HCT116 (cell line): Measurements from ENCODE around the gene OR5AP2. TPM values are rescaled to one million over a fixed set of nuclear protein-coding genes. Genes with fewer than 3 reads are reported as not detected.
"Not testable (repeated sequence)": the region's sequence is repeated elsewhere in the genome, so short reads cannot be mapped to it uniquely, and the experiment has no call there.

ENCODE experiments used
- ATAC-seq: fragments of 200-7000 bp; cut with Tn5 transposase; 2 replicates; pipeline ENCODE4 v1.9.1; 2020; ENCODE audit warnings: mild to moderate bottlenecking, moderate library complexity
- Bru-seq: library from RNA; stranded (reverse); fragments of 400-500 nt; gene quantifications from one replicate; lab custom pipeline; 2021; lab: Mats Ljungman, UMichigan
- BruChase-seq, 2 experiments: library from RNA; stranded (reverse); fragments of 400-500 nt; gene quantifications; one replicate each; lab custom pipeline; 2021; lab: Mats Ljungman, UMichigan
- BruUV-seq: library from RNA; stranded (reverse); fragments of 400-500 nt; replicated peaks from 2 replicates; lab custom pipeline; 2021; lab: Mats Ljungman, UMichigan
- CTCF ChIA-PET: fragments of 300-600 bp; sonication (Branson Sonifier 250); formaldehyde crosslinking; loops from one replicate; lab custom pipeline; 2021; ENCODE audit warnings: antibody characterized with exemption; lab: Charles Lee
- POLR2A ChIA-PET: fragments of 300-600, 350-600 bp; sonication (Branson Sonifier 250); formaldehyde crosslinking; loops from one replicate; lab custom pipeline; 2021; ENCODE audit warnings: antibody characterized with exemption; lab: Charles Lee
- RAD21 ChIA-PET, 2 experiments: fragments of 300-600 bp; sonication (Branson Sonifier 250); formaldehyde crosslinking; loops; one replicate each; lab custom pipeline; 2023; ENCODE audit warnings: low total read pairs in 2 of 2; ENCODE audit not compliant: uncharacterized antibody in 2 of 2, unreplicated experiment in 2 of 2, low non-redundant PET in 1 of 2; lab: Charles Lee
- DNase-seq: peaks from one replicate; pipeline ENCODE4 v3.0.0-alpha.2; 2010; ENCODE audit warnings: low read depth, low spot score
- H2AFZ ChIP-seq: fragments of 200-600 bp; shearing (Covaris generic), sonication (generic); 2 replicates; pipeline ENCODE4 v1.6.1; 2017; ENCODE audit warnings: low read depth, mixed run types, mixed read lengths, antibody characterized with exemption, low read length; ENCODE audit not compliant: poor library complexity, severe bottlenecking
- H3K27ac ChIP-seq: 2 replicates; pipeline ENCODE4 v1.5.1; 2012; ENCODE audit warnings: low read depth, low read length
- H3K27me3 ChIP-seq: fragments of 200-600 bp; sonication (generic); 2 replicates; pipeline ENCODE4 v1.6.1; 2016; ENCODE audit warnings: mixed run types, low read length, mixed read lengths; ENCODE audit not compliant: insufficient read depth
- H3K36me3 ChIP-seq, 2 experiments: fragments of 200-500 bp in 1 of 2; fragments of 200-600 bp in 1 of 2; sonication (Bioruptor generic) in 1 of 2; sonication (generic) in 1 of 2; 2 replicates each; pipeline versions ENCODE4 v1.5.1 to v1.6.1; 2014 to 2016; ENCODE audit warnings: low read length in 2 of 2, inconsistent platforms in 1 of 2, mixed read lengths in 1 of 2, mixed run types in 1 of 2; ENCODE audit not compliant: insufficient read depth in 2 of 2, control insufficient read depth in 1 of 2
- H3K4me1 ChIP-seq, 2 experiments: fragments of 200-600 bp in 1 of 2; sonication (generic) in 1 of 2; 2 replicates each; pipeline versions ENCODE4 v1.5.1 to v1.6.1; 2012 to 2017; ENCODE audit warnings: low read length in 2 of 2, inconsistent platforms in 1 of 2, mild to moderate bottlenecking in 1 of 2, mixed read lengths in 1 of 2, mixed run types in 1 of 2, moderate library complexity in 1 of 2; ENCODE audit not compliant: insufficient read depth in 2 of 2, control insufficient read depth in 1 of 2
- H3K4me2 ChIP-seq: fragments of 200-600 bp; sonication (generic); 2 replicates; pipeline ENCODE4 v1.6.1; 2017; ENCODE audit warnings: mixed run types, low read length, mixed read lengths
- H3K4me3 ChIP-seq, 2 experiments: fragments of 200-600 bp in 1 of 2; sonication (generic) in 1 of 2; replicated peaks in 1 of 2; 2 replicates each; pipeline ENCODE4 v1.5.1; 2011 to 2016; ENCODE audit warnings: low read length in 2 of 2, control low read depth in 1 of 2, low read depth in 1 of 2, mild to moderate bottlenecking in 1 of 2, mixed read lengths in 1 of 2, mixed run types in 1 of 2
- H3K79me2 ChIP-seq: fragments of 200-600 bp; sonication (generic); 2 replicates; pipeline ENCODE4 v1.6.1; 2017; ENCODE audit warnings: mild to moderate bottlenecking, mixed run types, low read length, moderate library complexity, mixed read lengths; ENCODE audit not compliant: insufficient read depth
- H3K9ac ChIP-seq: fragments of 200-600 bp; sonication (generic); 2 replicates; pipeline ENCODE4 v1.6.1; 2016; ENCODE audit warnings: low read length, mixed read lengths
- H3K9me2 ChIP-seq: fragments of 200-600 bp; sonication (generic), shearing (Covaris generic); 2 replicates; pipeline ENCODE4 v1.6.1; 2017; ENCODE audit warnings: mixed run types, mild to moderate bottlenecking, moderate library complexity; ENCODE audit not compliant: insufficient read depth
- H3K9me3 ChIP-seq, 2 experiments: fragments of 200-500 bp in 1 of 2; fragments of 200-600 bp in 1 of 2; sonication (Bioruptor generic) in 1 of 2; sonication (generic) in 1 of 2; 2 replicates each; pipeline ENCODE4 v1.6.1; 2014 to 2017; ENCODE audit warnings: low read length in 2 of 2, mixed read lengths in 2 of 2, inconsistent platforms in 1 of 2, low read depth in 1 of 2, mild to moderate bottlenecking in 1 of 2, mixed run types in 1 of 2, moderate library complexity in 1 of 2; ENCODE audit not compliant: control insufficient read depth in 1 of 2, insufficient read depth in 1 of 2
- H4K20me1 ChIP-seq: fragments of 200-600 bp; sonication (generic), shearing (Covaris generic); 2 replicates; pipeline ENCODE4 v1.6.1; 2017; ENCODE audit warnings: mixed run types, mild to moderate bottlenecking, moderate library complexity; ENCODE audit not compliant: insufficient read depth
- CBX3 ChIP-seq: IDR thresholded peaks from 2 replicates; pipeline ENCODE4 v1.6.1; 2012; ENCODE audit warnings: low read depth
- CEBPB ChIP-seq: IDR thresholded peaks from 2 replicates; pipeline ENCODE4 v1.6.1; 2012; ENCODE audit warnings: low read depth
- CTCF ChIP-seq, 3 experiments: fragments of 200-600 bp in 1 of 3; sonication (generic) in 1 of 3; IDR thresholded peaks in 2 of 3; conservative IDR thresholded peaks in 1 of 3; 2 replicates each; pipeline ENCODE4 v1.5.1; 2012 to 2017; ENCODE audit warnings: low read depth in 2 of 3, low read length in 2 of 3, antibody characterized with exemption in 1 of 3, borderline replicate concordance in 1 of 3, control low read depth in 1 of 3, mild to moderate bottlenecking in 1 of 3, mixed read lengths in 1 of 3, mixed run types in 1 of 3, moderate library complexity in 1 of 3; ENCODE audit not compliant: insufficient read depth in 1 of 3
- EGR1 ChIP-seq: IDR thresholded peaks from 2 replicates; pipeline ENCODE4 v1.6.1; 2012; ENCODE audit warnings: low read depth
- EZH2 ChIP-seq: fragments of 200-600 bp; sonication (generic); IDR thresholded peaks from 2 replicates; pipeline ENCODE4 v1.6.1; 2017; ENCODE audit warnings: antibody characterized with exemption, mixed run types
- EZH2phosphoT487 ChIP-seq: fragments of 200-600 bp; IDR thresholded peaks from 2 replicates; pipeline ENCODE4 v1.6.1; 2018; ENCODE audit warnings: antibody characterized with exemption, borderline replicate concordance
- JUND ChIP-seq: IDR thresholded peaks from 2 replicates; pipeline ENCODE4 v1.6.1; 2012
- POLR2AphosphoS5 ChIP-seq: IDR thresholded peaks from 2 replicates; pipeline ENCODE4 v1.6.1; 2011; ENCODE audit warnings: mild to moderate bottlenecking, low read depth, low read length, moderate library complexity
- RAD21 ChIP-seq: IDR thresholded peaks from 2 replicates; pipeline ENCODE4 v1.6.1; 2012; ENCODE audit warnings: low read depth, mild to moderate bottlenecking
- SIN3A ChIP-seq: IDR thresholded peaks from 2 replicates; pipeline ENCODE4 v1.6.1; 2012; ENCODE audit warnings: low read depth
- SP1 ChIP-seq: IDR thresholded peaks from 2 replicates; pipeline ENCODE4 v1.6.1; 2012; ENCODE audit warnings: low read depth
- SRF ChIP-seq: IDR thresholded peaks from 2 replicates; pipeline ENCODE4 v1.6.1; 2012; ENCODE audit warnings: low read depth
- TCF7L2 ChIP-seq: IDR thresholded peaks from 2 replicates; pipeline ENCODE4 v1.7.0; 2011; ENCODE audit warnings: borderline replicate concordance, inconsistent platforms; ENCODE audit not compliant: insufficient read depth, insufficient read length; ENCODE audit errors: extremely low read depth
- ZNF274 ChIP-seq: fragments of 200-500 bp; sonication (Bioruptor generic); IDR thresholded peaks from 2 replicates; pipeline ENCODE4 v1.6.1; 2014; ENCODE audit warnings: mild to moderate bottlenecking, low read depth, low read length, inconsistent platforms
- intact Hi-C: fragments of 100-400 bp; cut with micrococcal nuclease; formaldehyde crosslinking; loops from 2 replicates; pipeline ENCODE4 v1.10.0; 2022
- long read RNA-seq: library from polyadenylated mRNA; unstranded; transcript quantifications from one replicate; pipeline ENCODE4 v2.0.0, GENCODE V29; 2021; ENCODE audit not compliant: unreplicated experiment
- polyA plus RNA-seq: library from polyadenylated mRNA; unstranded; fragments of >200 nt; gene quantifications from 2 replicates; pipeline ENCODE4 v1.2.1, GENCODE V29; 2012; ENCODE audit warnings: missing spikeins
- total RNA-seq: library from RNA; stranded (reverse); gene quantifications from one replicate; pipeline ENCODE4 v1.2.1, GENCODE V29; 2021; ENCODE audit not compliant: unreplicated experiment
- TF ChIP-seq, protein P1 (sequence below): IDR thresholded peaks from 2 replicates; pipeline ENCODE4 v1.6.1; 2011; ENCODE audit warnings: mild to moderate bottlenecking, low read length, moderate library complexity; ENCODE audit not compliant: insufficient replicate concordance; ENCODE audit errors: extremely low read depth
- TF ChIP-seq, protein P2 (sequence below): IDR thresholded peaks from 2 replicates; pipeline ENCODE4 v1.6.1; 2012

The OR5AP2 gene
- total RNA-seq = not detected
- polyA plus RNA-seq = not detected in 2 replicates
- Bru-seq, nascent RNA = not detected
- BruChase-seq, experiment 1, labeled RNA remaining after a 6-hour chase = not detected
- BruChase-seq, experiment 2, labeled RNA remaining after a 2-hour chase = not detected
- long read RNA-seq = 0 reads

DNA sequence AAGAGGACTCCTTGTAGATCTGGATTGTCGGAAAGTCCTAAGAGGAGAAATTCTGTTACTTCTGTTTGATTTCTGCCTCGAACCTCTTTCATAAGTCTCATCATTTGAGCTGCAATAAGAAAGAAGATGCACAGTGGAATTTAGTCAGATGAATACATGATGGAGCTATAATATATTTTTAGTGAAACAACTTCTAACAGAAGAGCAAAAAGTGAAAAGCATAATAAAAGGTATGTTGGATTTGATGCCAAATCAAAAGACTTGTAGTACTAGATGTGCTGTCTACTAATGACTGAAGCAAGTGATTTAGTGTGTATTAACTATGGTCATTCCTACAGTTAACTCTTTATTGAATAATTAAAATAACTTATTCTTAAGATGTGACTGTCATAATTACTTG is at the start of gene OR5AP2:
TSS of gene OR5AP2 (minus strand) at position 101 of the 400 bp plus-strand sequence. CDS start at position 101, 0 bp downstream.
- no TSS peak for BruUV-seq

GRCh38 chr11:56691179-56691578 is 48.9 kb upstream of the OR5AP2 start:
- H2AFZ ChIP-seq, ATAC-seq, H3K9me2 ChIP-seq, POLR2A ChIA-PET, H3K27me3 ChIP-seq, H3K36me3 ChIP-seq, H3K9me3 ChIP-seq, H3K4me1 ChIP-seq, H3K27ac ChIP-seq, H3K4me3 ChIP-seq, RAD21 ChIA-PET, BruUV-seq, H4K20me1 ChIP-seq, intact Hi-C loops, CTCF ChIA-PET, H3K79me2 ChIP-seq, DNase-seq, H3K9ac ChIP-seq, H3K4me2 ChIP-seq: not testable (repeated sequence)

More for the DNA sequence above, at the start of gene OR5AP2:
- Histone ChIP-seq H3K79me2 (no peaks in the 10 kb centered on the region), H3K4me1 (no peaks in the 10 kb centered on the region), H4K20me1 (no peaks in the 10 kb centered on the region), H3K4me2 (no peak within 1 kb of the TSS), H3K9me3 (peaks cover 10 to 13% of the 10 kb centered on the region in 2 experiments; a peak in 2 of 4 replicates), H3K9ac (no peak within 1 kb of the TSS), H3K4me3 (no peak within 1 kb of the TSS), H3K9me2 (no peaks in the 10 kb centered on the region), H3K27me3 (no peaks in the 10 kb centered on the region), H3K27ac (no peak within 1 kb of the TSS), H3K36me3 (no peaks in the 10 kb centered on the region), H2AFZ (no peak within 1 kb of the TSS)
- ChIA-PET POLR2A (no interaction called here), CTCF (no interaction called here), RAD21 (no interaction called here)
- TF ChIP-seq CBX3 = no peak
- TF ChIP-seq CTCF (IDR thresholded peaks at IDR 0.05 in 2 of 3, conservative IDR thresholded peaks at IDR 0.05 in 1 of 3; ENCODE audit: borderline replicate concordance in 1 of 3, insufficient read depth in 1 of 3, low read depth in 2 of 3, low read length in 2 of 3) = no peak
- TF ChIP-seq TCF7L2 = no peak
- no peak for TF ChIP-seq SP1
- TF ChIP-seq, protein P1, sequence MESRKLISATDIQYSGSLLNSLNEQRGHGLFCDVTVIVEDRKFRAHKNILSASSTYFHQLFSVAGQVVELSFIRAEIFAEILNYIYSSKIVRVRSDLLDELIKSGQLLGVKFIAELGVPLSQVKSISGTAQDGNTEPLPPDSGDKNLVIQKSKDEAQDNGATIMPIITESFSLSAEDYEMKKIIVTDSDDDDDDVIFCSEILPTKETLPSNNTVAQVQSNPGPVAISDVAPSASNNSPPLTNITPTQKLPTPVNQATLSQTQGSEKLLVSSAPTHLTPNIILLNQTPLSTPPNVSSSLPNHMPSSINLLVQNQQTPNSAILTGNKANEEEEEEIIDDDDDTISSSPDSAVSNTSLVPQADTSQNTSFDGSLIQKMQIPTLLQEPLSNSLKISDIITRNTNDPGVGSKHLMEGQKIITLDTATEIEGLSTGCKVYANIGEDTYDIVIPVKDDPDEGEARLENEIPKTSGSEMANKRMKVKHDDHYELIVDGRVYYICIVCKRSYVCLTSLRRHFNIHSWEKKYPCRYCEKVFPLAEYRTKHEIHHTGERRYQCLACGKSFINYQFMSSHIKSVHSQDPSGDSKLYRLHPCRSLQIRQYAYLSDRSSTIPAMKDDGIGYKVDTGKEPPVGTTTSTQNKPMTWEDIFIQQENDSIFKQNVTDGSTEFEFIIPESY = no peak
- TF ChIP-seq RAD21 = no peak
- no peak for TF ChIP-seq SIN3A
- TF ChIP-seq, protein P2, sequence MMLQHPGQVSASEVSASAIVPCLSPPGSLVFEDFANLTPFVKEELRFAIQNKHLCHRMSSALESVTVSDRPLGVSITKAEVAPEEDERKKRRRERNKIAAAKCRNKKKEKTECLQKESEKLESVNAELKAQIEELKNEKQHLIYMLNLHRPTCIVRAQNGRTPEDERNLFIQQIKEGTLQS = no peak
- no peak for TF ChIP-seq JUND
- TF ChIP-seq POLR2AphosphoS5 = no peak
- no peak for TF ChIP-seq CEBPB
- no peak for TF ChIP-seq EGR1
- TF ChIP-seq EZH2phosphoT487 = no peak
- TF ChIP-seq EZH2 = no peak
- TF ChIP-seq ZNF274 = no peak
- no peak for TF ChIP-seq SRF
- DNase-seq (no peak), ATAC-seq (no peak)
- intact Hi-C loops = no loop called here
